GM06990 (cell line): ENCODE measurements around the gene CLEC17A.
"Not testable (repeated sequence)": the region's sequence is repeated elsewhere in the genome, so short reads cannot be mapped to it uniquely, and the experiment has no call there.

Experiments used
- DNase-seq: peaks from one replicate; pipeline ENCODE4 v3.0.0-alpha.2; 2011; ENCODE audit not compliant: insufficient read length; ENCODE audit errors: extremely low read depth
- H3K27me3 ChIP-seq: replicated peaks from 2 replicates; pipeline ENCODE4 v1.6.0; 2011; ENCODE audit warnings: low read length; ENCODE audit not compliant: control insufficient read depth, insufficient read depth
- H3K36me3 ChIP-seq: 2 replicates; pipeline ENCODE4 v1.5.1; 2011; ENCODE audit warnings: low read length; ENCODE audit not compliant: control insufficient read depth, insufficient read depth
- H3K4me3 ChIP-seq: replicated peaks from 2 replicates; pipeline ENCODE4 v1.5.1; 2011; ENCODE audit warnings: low read depth, mild to moderate bottlenecking, control low read depth, low read length
- CTCF ChIP-seq: IDR thresholded peaks from 2 replicates; pipeline ENCODE4 v1.5.1; 2011; ENCODE audit warnings: low read length, control low read depth, mild to moderate bottlenecking, inconsistent platforms; ENCODE audit not compliant: insufficient read depth, poor library complexity, severe bottlenecking

Gene CLEC17A

GRCh38 chr19:14616407-14616806 is 33.5 kb downstream of the CLEC17A start:
- DNase-seq, result no peak
- no peak for TF ChIP-seq CTCF
- no peak overlapping the region for H3K4me3 ChIP-seq
- H3K27me3 ChIP-seq, result no peaks in the 10 kb centered on the region
- H3K36me3 ChIP-seq, result peaks cover 3% of the 10 kb centered on the region

- no peak for DNase-seq
- Histone ChIP-seq H3K27me3 (no peaks in the 10 kb centered on the region), H3K4me3 (no peak overlapping the region), H3K36me3 (no peaks in the 10 kb centered on the region; the same call in 1 of the 2 replicates)
- TF ChIP-seq CTCF, result no peak
These were observed 36.5 kb downstream of the CLEC17A start for GRCh38 chr19:14619404-14619803.

GRCh38 chr19:14624491-14624890 is 41.6 kb downstream of the CLEC17A start:
- not testable (repeated sequence) for DNase-seq, H3K27me3 ChIP-seq, H3K4me3 ChIP-seq, H3K36me3 ChIP-seq

GRCh38 chr19:14629557-14629956 is 46.7 kb downstream of the CLEC17A start:
- no peaks in the 10 kb centered on the region for H3K27me3 ChIP-seq
- no peak overlapping the region for H3K4me3 ChIP-seq
- no peak for TF ChIP-seq CTCF
- no peak for DNase-seq
- H3K36me3 ChIP-seq, result no peaks in the 10 kb centered on the region

GRCh38 chr19:14632286-14632685 is 49.4 kb downstream of the CLEC17A start:
- H3K27me3 ChIP-seq, result no peaks in the 10 kb centered on the region
- no peak for DNase-seq
- no peak for TF ChIP-seq CTCF
- no peak overlapping the region for H3K4me3 ChIP-seq
- no peaks in the 10 kb centered on the region for H3K36me3 ChIP-seq

- no peaks in the 10 kb centered on the region for H3K27me3 ChIP-seq
- no peak for DNase-seq
- no peaks in the 10 kb centered on the region for H3K36me3 ChIP-seq
- no peak for TF ChIP-seq CTCF
- no peak overlapping the region for H3K4me3 ChIP-seq
These were observed 56.8 kb downstream of the CLEC17A start for GRCh38 chr19:14639536-14640277.
